Stimulated activated CD8-positive, alpha-beta memory T cell treated with anti-CD3 and anti-CD28 coated beads, Interleukin-4, amount 100 ng/mL, for 4 hours (primary cell): ENCODE data around the gene LRRC4C.

Experiments
- DNase-seq, 2 donors: peaks; one replicate each; pipeline ENCODE4 v3.0.0-alpha.2; 2020; ENCODE audit warnings: low read depth in 2 of 2, low spot score in 1 of 2

Gene LRRC4C

GRCh38 chr11:41267451-41267850 lies 192.0 kb downstream of the LRRC4C start:
- no peak for DNase-seq

- no peak for DNase-seq
Observed at GRCh38 chr11:41256041-41256440, 203.4 kb downstream of the LRRC4C start.

- DNase-seq = no peak
Observed at GRCh38 chr11:41254966-41255365, 204.5 kb downstream of the LRRC4C start.

GRCh38 chr11:41250408-41250935 lies 209.0 kb downstream of the LRRC4C start:
- DNase-seq = no peak

- no peak for DNase-seq
Observed at GRCh38 chr11:41247621-41248020, 211.8 kb downstream of the LRRC4C start.

- DNase-seq = no peak
Observed at GRCh38 chr11:41246399-41246745, 213.1 kb downstream of the LRRC4C start.

- no peak for DNase-seq
Observed at GRCh38 chr11:41245704-41246398, 213.6 kb downstream of the LRRC4C start.

- no peak for DNase-seq
Observed at GRCh38 chr11:41245184-41245583, 214.3 kb downstream of the LRRC4C start.

GRCh38 chr11:41237382-41237781 lies 222.1 kb downstream of the LRRC4C start:
- DNase-seq = no peak

- DNase-seq = no peak
Observed at GRCh38 chr11:41235668-41236067, 223.8 kb downstream of the LRRC4C start.

- no peak for DNase-seq
Observed at GRCh38 chr11:41225856-41226633, 233.4 kb downstream of the LRRC4C start.

GRCh38 chr11:41222236-41222635 lies 237.2 kb downstream of the LRRC4C start:
- no peak for DNase-seq

GRCh38 chr11:41206388-41206787 lies 253.1 kb downstream of the LRRC4C start:
- no peak for DNase-seq

GRCh38 chr11:41201156-41201555 lies 258.3 kb downstream of the LRRC4C start:
- DNase-seq = no peak

GRCh38 chr11:41190437-41191082 lies 268.9 kb downstream of the LRRC4C start:
- no peak for DNase-seq

- no peak for DNase-seq
Observed at GRCh38 chr11:41189701-41190436, 269.6 kb downstream of the LRRC4C start.

GRCh38 chr11:41177791-41178190 lies 281.7 kb downstream of the LRRC4C start:
- DNase-seq = no peak

GRCh38 chr11:41175304-41175972 lies 284.0 kb downstream of the LRRC4C start:
- DNase-seq = no peak

- no peak for DNase-seq
Observed at GRCh38 chr11:41146326-41146725, 313.1 kb downstream of the LRRC4C start.

- no peak for DNase-seq
Observed at GRCh38 chr11:41145420-41145819, 314.0 kb downstream of the LRRC4C start.

GRCh38 chr11:41134971-41135370 lies 324.5 kb downstream of the LRRC4C start:
- no peak for DNase-seq
